ENCODE results near the gene B3GALT4. TPM values are rescaled to one million over a fixed set of nuclear protein-coding genes. Genes with fewer than 3 reads are reported as not detected.

B3GALT4 gene
- total and polyA plus RNA-seq, 2 of the 13 experiments (the other 11 are each of a cell fraction or from before 2014, with no cell fraction given), result 0.04 to 0.27 TPM

DNA sequence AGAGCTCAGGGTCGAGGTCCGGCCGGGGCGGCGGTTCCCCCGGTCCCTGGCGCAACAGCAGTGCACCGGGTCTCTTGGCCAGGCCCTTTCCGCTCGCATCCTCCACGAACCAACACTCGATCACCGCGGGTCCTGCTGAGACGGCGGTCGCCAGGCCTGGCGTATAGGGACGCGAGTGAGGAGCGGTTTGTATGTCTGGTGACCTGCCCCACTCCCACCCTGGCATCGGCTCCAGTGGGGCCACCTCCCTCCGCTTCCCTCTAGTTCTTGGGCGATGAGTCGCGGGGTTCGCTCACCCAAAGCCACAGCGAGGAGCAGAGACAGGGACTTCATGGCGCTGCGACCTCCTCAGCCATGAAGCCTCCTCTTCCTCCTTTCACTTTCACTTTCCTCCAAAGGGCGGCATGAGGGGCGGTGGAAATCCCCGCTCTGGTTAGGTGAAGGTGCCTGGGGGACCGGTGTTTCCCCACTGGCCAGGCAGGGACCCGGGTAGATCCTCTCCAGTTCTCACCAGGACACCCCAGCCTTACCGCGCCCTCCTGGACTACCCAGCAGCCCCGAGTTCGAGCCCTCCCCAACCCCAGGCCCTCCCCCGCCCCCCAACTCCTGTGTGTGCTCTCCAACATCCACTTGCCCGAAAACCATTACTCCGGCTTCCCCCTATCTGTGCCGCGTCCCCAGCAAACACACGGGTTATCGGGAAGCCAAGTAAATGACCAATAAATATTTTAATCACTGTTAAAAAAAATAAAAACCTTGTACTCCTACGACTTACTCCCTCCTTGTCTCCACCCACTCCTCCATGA is 37.0 kb downstream of the B3GALT4 start, which contains the start of gene TAPBP (continued):
- TF ChIP-seq, protein P1, sequence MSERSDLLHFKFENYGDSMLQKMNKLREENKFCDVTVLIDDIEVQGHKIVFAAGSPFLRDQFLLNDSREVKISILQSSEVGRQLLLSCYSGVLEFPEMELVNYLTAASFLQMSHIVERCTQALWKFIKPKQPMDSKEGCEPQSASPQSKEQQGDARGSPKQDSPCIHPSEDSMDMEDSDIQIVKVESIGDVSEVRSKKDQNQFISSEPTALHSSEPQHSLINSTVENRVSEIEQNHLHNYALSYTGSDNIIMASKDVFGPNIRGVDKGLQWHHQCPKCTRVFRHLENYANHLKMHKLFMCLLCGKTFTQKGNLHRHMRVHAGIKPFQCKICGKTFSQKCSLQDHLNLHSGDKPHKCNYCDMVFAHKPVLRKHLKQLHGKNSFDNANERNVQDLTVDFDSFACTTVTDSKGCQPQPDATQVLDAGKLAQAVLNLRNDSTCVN (CRISPR knock-in tag; IDR thresholded peaks at IDR 0.05; ENCODE audit: borderline replicate concordance), result 0 out of 2 replicates have a peak, but pooled peaks have one; percentile 50
- TF ChIP-seq, protein P2, sequence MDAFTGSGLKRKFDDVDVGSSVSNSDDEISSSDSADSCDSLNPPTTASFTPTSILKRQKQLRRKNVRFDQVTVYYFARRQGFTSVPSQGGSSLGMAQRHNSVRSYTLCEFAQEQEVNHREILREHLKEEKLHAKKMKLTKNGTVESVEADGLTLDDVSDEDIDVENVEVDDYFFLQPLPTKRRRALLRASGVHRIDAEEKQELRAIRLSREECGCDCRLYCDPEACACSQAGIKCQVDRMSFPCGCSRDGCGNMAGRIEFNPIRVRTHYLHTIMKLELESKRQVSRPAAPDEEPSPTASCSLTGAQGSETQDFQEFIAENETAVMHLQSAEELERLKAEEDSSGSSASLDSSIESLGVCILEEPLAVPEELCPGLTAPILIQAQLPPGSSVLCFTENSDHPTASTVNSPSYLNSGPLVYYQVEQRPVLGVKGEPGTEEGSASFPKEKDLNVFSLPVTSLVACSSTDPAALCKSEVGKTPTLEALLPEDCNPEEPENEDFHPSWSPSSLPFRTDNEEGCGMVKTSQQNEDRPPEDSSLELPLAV (CRISPR knock-in tag; conservative IDR thresholded peaks at IDR 0.05; ENCODE audit: low read depth), result no peak
- TF ChIP-seq AGO2 (optimal IDR thresholded peaks at IDR 0.05; ENCODE audit: low read depth, low read length) (peak; percentile 94), ZBTB7B (CRISPR knock-in tag; IDR thresholded peaks at IDR 0.05) (no peak), SP4 (CRISPR knock-in tag; IDR thresholded peaks at IDR 0.05) (no peak; the same call in 1 of the 2 replicates), ZNF329 (CRISPR knock-in tag; IDR thresholded peaks at IDR 0.05; ENCODE audit: low read depth) (0 out of 2 replicates have a peak, but pooled peaks have one; percentile 34), ZNF468 (CRISPR knock-in tag; IDR thresholded peaks at IDR 0.05) (no peak), SMYD3 (CRISPR knock-in tag; IDR thresholded peaks at IDR 0.05) (no peak), ZNF746 (CRISPR knock-in tag; IDR thresholded peaks at IDR 0.05) (0 out of 2 replicates have a peak, but pooled peaks have one; percentile 52), MAFK (conservative IDR thresholded peaks at IDR 0.05 in 1 of 2, IDR thresholded peaks at IDR 0.05 in 1 of 2; ENCODE audit: low read length in 2 of 2) (no peak), ZNF883 (CRISPR knock-in tag; IDR thresholded peaks at IDR 0.05; ENCODE audit: not compliant biosample characterization) (no peak)
- TF ChIP-seq, protein P3, sequence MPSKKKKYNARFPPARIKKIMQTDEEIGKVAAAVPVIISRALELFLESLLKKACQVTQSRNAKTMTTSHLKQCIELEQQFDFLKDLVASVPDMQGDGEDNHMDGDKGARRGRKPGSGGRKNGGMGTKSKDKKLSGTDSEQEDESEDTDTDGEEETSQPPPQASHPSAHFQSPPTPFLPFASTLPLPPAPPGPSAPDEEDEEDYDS (CRISPR knock-in tag; IDR thresholded peaks at IDR 0.05), result peak; percentile 35; the same call in 1 of the 2 replicates
- TF ChIP-seq, protein P4, sequence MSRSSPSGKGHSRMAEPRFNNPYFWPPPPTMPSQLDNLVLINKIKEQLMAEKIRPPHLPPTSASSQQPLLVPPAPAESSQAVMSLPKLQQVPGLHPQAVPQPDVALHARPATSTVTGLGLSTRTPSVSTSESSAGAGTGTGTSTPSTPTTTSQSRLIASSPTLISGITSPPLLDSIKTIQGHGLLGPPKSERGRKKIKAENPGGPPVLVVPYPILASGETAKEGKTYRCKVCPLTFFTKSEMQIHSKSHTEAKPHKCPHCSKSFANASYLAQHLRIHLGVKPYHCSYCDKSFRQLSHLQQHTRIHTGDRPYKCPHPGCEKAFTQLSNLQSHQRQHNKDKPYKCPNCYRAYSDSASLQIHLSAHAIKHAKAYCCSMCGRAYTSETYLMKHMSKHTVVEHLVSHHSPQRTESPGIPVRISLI (CRISPR knock-in tag; IDR thresholded peaks at IDR 0.05; ENCODE audit: borderline replicate concordance), result no peak
- TF ChIP-seq, protein P5, sequence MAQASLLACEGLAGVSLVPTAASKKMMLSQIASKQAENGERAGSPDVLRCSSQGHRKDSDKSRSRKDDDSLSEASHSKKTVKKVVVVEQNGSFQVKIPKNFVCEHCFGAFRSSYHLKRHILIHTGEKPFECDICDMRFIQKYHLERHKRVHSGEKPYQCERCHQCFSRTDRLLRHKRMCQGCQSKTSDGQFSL (CRISPR knock-in tag; IDR thresholded peaks at IDR 0.05), result no peak
- TF ChIP-seq, protein P6, sequence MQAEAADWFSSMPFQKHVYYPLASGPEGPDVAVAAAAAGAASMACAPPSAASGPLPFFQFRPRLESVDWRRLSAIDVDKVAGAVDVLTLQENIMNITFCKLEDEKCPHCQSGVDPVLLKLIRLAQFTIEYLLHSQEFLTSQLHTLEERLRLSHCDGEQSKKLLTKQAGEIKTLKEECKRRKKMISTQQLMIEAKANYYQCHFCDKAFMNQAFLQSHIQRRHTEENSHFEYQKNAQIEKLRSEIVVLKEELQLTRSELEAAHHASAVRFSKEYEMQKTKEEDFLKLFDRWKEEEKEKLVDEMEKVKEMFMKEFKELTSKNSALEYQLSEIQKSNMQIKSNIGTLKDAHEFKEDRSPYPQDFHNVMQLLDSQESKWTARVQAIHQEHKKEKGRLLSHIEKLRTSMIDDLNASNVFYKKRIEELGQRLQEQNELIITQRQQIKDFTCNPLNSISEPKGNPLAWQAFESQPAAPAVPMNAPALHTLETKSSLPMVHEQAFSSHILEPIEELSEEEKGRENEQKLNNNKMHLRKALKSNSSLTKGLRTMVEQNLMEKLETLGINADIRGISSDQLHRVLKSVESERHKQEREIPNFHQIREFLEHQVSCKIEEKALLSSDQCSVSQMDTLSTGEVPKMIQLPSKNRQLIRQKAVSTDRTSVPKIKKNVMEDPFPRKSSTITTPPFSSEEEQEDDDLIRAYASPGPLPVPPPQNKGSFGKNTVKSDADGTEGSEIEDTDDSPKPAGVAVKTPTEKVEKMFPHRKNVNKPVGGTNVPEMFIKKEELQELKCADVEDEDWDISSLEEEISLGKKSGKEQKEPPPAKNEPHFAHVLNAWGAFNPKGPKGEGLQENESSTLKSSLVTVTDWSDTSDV (CRISPR knock-in tag; IDR thresholded peaks at IDR 0.05), result no peak
